GM13976 (cell line): ENCODE data around the gene VANGL2.

Experiments used
- DNase-seq: peaks from one replicate; pipeline ENCODE4 v3.0.0; 2012; ENCODE audit warnings: low spot score
- CTCF ChIP-seq: IDR thresholded peaks from 2 replicates; pipeline ENCODE4 v1.5.1; 2012; ENCODE audit warnings: borderline replicate concordance, mild to moderate bottlenecking; ENCODE audit not compliant: insufficient read depth; ENCODE audit errors: extremely low read depth, missing control alignments, control extremely low read depth
- in situ Hi-C: fragments of 300-500 bp; cut with MboI; formaldehyde crosslinking; loops from one replicate; pipeline ENCODE4 v1.12.0; 2022; ENCODE audit warnings: low sequenced_read_pairs, mixed read lengths, inconsistent platforms; ENCODE audit not compliant: unreplicated experiment

Gene VANGL2

GRCh38 chr1:160358073-160358472 is 42.3 kb upstream of the VANGL2 start:
- in situ Hi-C loops, result no loop called here
- no peak for TF ChIP-seq CTCF

GRCh38 chr1:160359559-160360226 is 40.7 kb upstream of the VANGL2 start:
- TF ChIP-seq CTCF, result no peak
- in situ Hi-C loops, result no loop called here
- DNase-seq, result no peak

More at GRCh38 chr1:160358073-160358472, 42.3 kb upstream of the VANGL2 start:
- DNase-seq, result no peak

- in situ Hi-C loops, result no loop called here
- no peak for TF ChIP-seq CTCF
- no peak for DNase-seq
Observed at GRCh38 chr1:160360227-160360695, 40.1 kb upstream of the VANGL2 start.

- no peak for TF ChIP-seq CTCF
- DNase-seq, result no peak
- in situ Hi-C loops, result no loop called here
Observed at GRCh38 chr1:160361199-160361598, 39.2 kb upstream of the VANGL2 start.

- no peak for DNase-seq
- no peak for TF ChIP-seq CTCF
- in situ Hi-C loops, result no loop called here
Observed at GRCh38 chr1:160361814-160362167, 38.6 kb upstream of the VANGL2 start.

GRCh38 chr1:160362168-160362957 is 38.0 kb upstream of the VANGL2 start:
- in situ Hi-C loops, result no loop called here
- no peak for DNase-seq
- TF ChIP-seq CTCF, result no peak

GRCh38 chr1:160363010-160363409 is 37.4 kb upstream of the VANGL2 start:
- DNase-seq, result no peak
- in situ Hi-C loops, result no loop called here
- no peak for TF ChIP-seq CTCF
